Inflammatory macrophage treated with lipopolysaccharide for 4 hours (primary cell): ENCODE results near the gene ETS1.
A peak's percentile ranks its signal among the peaks of the same experiment; 100 is the strongest.

ENCODE experiments used
- DNase-seq: peaks from one replicate; pipeline ENCODE4 v3.0.0-alpha.2; 2020

ETS1 gene

GRCh38 chr11:128593281-128593680, 5.9 kb upstream of the ETS1 start:
- DNase-seq: no peak

- DNase-seq: no peak
Measured at GRCh38 chr11:128592454-128592853, 5.1 kb upstream of the ETS1 start.

GRCh38 chr11:128590587-128590986, 3.2 kb upstream of the ETS1 start:
- no peak for DNase-seq

- no peak for DNase-seq
Measured at GRCh38 chr11:128589998-128590397, 2.6 kb upstream of the ETS1 start.

GRCh38 chr11:128588093-128588492, 735 bp upstream of the ETS1 start:
- no peak for DNase-seq

- no peak for DNase-seq
Measured at GRCh38 chr11:128586689-128587088, 669 bp downstream of the ETS1 start.

- no peak for DNase-seq
Measured at GRCh38 chr11:128585498-128586238, 1.7 kb downstream of the ETS1 start.

- no peak for DNase-seq
Measured at GRCh38 chr11:128584253-128584652, 3.1 kb downstream of the ETS1 start.

- peak; percentile 75 for DNase-seq
Measured at GRCh38 chr11:128582496-128583366, 4.6 kb downstream of the ETS1 start.

GRCh38 chr11:128581561-128582272, 5.6 kb downstream of the ETS1 start:
- DNase-seq: no peak

GRCh38 chr11:128580612-128581011, 6.7 kb downstream of the ETS1 start:
- DNase-seq: peak; percentile 29

GRCh38 chr11:128579798-128580504, 7.4 kb downstream of the ETS1 start:
- peak; percentile 84 for DNase-seq

GRCh38 chr11:128576555-128576954, 10.8 kb downstream of the ETS1 start:
- DNase-seq: no peak

GRCh38 chr11:128575961-128576350, 11.4 kb downstream of the ETS1 start:
- DNase-seq: peak; percentile 81

GRCh38 chr11:128575174-128575960, 12.0 kb downstream of the ETS1 start:
- DNase-seq: peak; percentile 17

GRCh38 chr11:128574576-128575011, 12.8 kb downstream of the ETS1 start:
- no peak for DNase-seq

GRCh38 chr11:128573638-128574037, 13.7 kb downstream of the ETS1 start:
- peak; percentile 41 for DNase-seq

GRCh38 chr11:128572965-128573364, 14.4 kb downstream of the ETS1 start:
- no peak for DNase-seq

- no peak for DNase-seq
Measured at GRCh38 chr11:128570632-128571031, 16.7 kb downstream of the ETS1 start.

- no peak for DNase-seq
Measured at GRCh38 chr11:128569291-128569690, 18.1 kb downstream of the ETS1 start.

- peak; percentile 53 for DNase-seq
Measured at GRCh38 chr11:128568166-128568778, 19.1 kb downstream of the ETS1 start.
